GM12878 (cell line): ENCODE data around the gene RSRC1. TPM values are rescaled to one million over a fixed set of nuclear protein-coding genes. Genes with fewer than 3 reads are reported as not detected.

Experiments
- ATAC-seq: fragments of 200-7000 bp; cut with Tn5 transposase; 3 replicates; pipeline ENCODE4 v1.9.1; 2020; ENCODE audit warnings: mild to moderate bottlenecking, moderate library complexity
- BruUV-seq: library from RNA; stranded (reverse); fragments of 400-500 nt; replicated peaks from 2 replicates; lab custom pipeline; 2021; lab: Mats Ljungman, UMichigan
- CTCF ChIA-PET: fragments of 300-600 bp; sonication (Branson Sonifier 250); formaldehyde crosslinking; extraction: SDS; loops from one replicate; lab custom pipeline; 2021; ENCODE audit warnings: inconsistent platforms; lab: Yijun Ruan, JAX
- POLR2A ChIA-PET: fragments of 350-600 bp; formaldehyde crosslinking; extraction: SDS; loops from one replicate; lab custom pipeline; 2021; ENCODE audit warnings: inconsistent platforms; lab: Charles Lee
- RAD21 ChIA-PET: fragments of 300-600 bp; sonication (Branson Sonifier 250); formaldehyde crosslinking; loops from one replicate; lab custom pipeline; 2023; ENCODE audit warnings: antibody characterized with exemption; ENCODE audit not compliant: unreplicated experiment; lab: Charles Lee
- SMC1A ChIA-PET: fragments of 300-600 bp; sonication (Branson Sonifier 250); formaldehyde crosslinking; loops from one replicate; lab custom pipeline; 2023; ENCODE audit not compliant: unreplicated experiment, uncharacterized antibody; lab: Charles Lee
- DNase-seq: peaks from one replicate; pipeline ENCODE4 v3.0.0-alpha.2; 2011; ENCODE audit warnings: low read depth, low spot score
- FAIRE-seq: peaks from 3 replicates; lab custom pipeline; 2011; peaks lifted over from hg19 to GRCh38; lab: Jason Lieb, UNC
- H2AFZ ChIP-seq: 2 replicates; pipeline ENCODE4 v1.6.0; 2011; ENCODE audit warnings: low read depth, low read length, control low read depth; ENCODE audit not compliant: control insufficient read depth
- H3K27ac ChIP-seq: 2 replicates; pipeline ENCODE4 v1.5.1; 2011; ENCODE audit warnings: control low read depth; ENCODE audit not compliant: control insufficient read depth, insufficient read depth
- H3K27me3 ChIP-seq, 2 experiments: replicated peaks in 1 of 2; 2 replicates each; pipeline versions ENCODE4 v1.6.0 to v1.6.1; 2011; ENCODE audit warnings: low read length in 1 of 2; ENCODE audit not compliant: control insufficient read depth in 2 of 2, insufficient read depth in 2 of 2
- H3K36me3 ChIP-seq, 2 experiments: 2 replicates each; pipeline ENCODE4 v1.5.1; 2011; ENCODE audit warnings: low read length in 1 of 2; ENCODE audit not compliant: control insufficient read depth in 2 of 2, insufficient read depth in 2 of 2
- H3K4me1 ChIP-seq: 2 replicates; pipeline ENCODE4 v1.6.1; 2011; ENCODE audit warnings: mild to moderate bottlenecking, low read length, moderate library complexity, mixed read lengths; ENCODE audit not compliant: control insufficient read depth, insufficient read depth
- H3K4me2 ChIP-seq: 2 replicates; pipeline ENCODE4 v1.6.0; 2011; ENCODE audit warnings: control low read depth; ENCODE audit not compliant: control insufficient read depth, insufficient read depth
- H3K4me3 ChIP-seq: fragments of 200-600 bp; sonication (generic); 2 replicates; pipeline ENCODE4 v1.5.1; 2016
- H3K79me2 ChIP-seq: 2 replicates; pipeline ENCODE4 v1.6.0; 2011; ENCODE audit warnings: low read length; ENCODE audit not compliant: control insufficient read depth, insufficient read depth
- H3K9ac ChIP-seq: 2 replicates; pipeline ENCODE4 v1.8.0; 2011; ENCODE audit warnings: low read length, control low read depth, mixed read lengths; ENCODE audit not compliant: control insufficient read depth, insufficient read depth
- H3K9me3 ChIP-seq: replicated peaks from 3 replicates; pipeline ENCODE4 v1.5.1; 2011; ENCODE audit warnings: mild to moderate bottlenecking, low read length; ENCODE audit not compliant: control insufficient read depth, insufficient read depth
- H4K20me1 ChIP-seq: 2 replicates; pipeline ENCODE4 v1.6.0; 2011; ENCODE audit not compliant: control insufficient read depth, insufficient read depth
- IRF4 ChIP-seq: IDR thresholded peaks from 2 replicates; pipeline ENCODE4 v1.6.1; 2011; ENCODE audit warnings: low read depth, low read length
- YY1 ChIP-seq: IDR thresholded peaks from 2 replicates; pipeline ENCODE4 v1.6.1; 2011; ENCODE audit warnings: low read depth, mild to moderate bottlenecking, low read length
- WGBS: methylation state at CpG from one replicate; pipeline ENCODE4 v1.1.6; 2016; ENCODE audit warnings: low lambda C conversion rate; ENCODE audit not compliant: insufficient replicate concordance, insufficient coverage; ENCODE audit errors: missing lambda C conversion rate; 5-methylcytosine and 5-hydroxymethylcytosine counted together
- in situ Hi-C: fragments of 300-500 bp; cut with MboI; formaldehyde crosslinking; loops from 9 replicates; pipeline ENCODE4 v1.14.3; 2018; ENCODE audit warnings: mixed read lengths
- intact Hi-C: fragments of 100-400 bp; cut with micrococcal nuclease; formaldehyde crosslinking; loops from one replicate; pipeline ENCODE4 v1.14.2; 2022; ENCODE audit not compliant: unreplicated experiment
- polyA plus RNA-seq, 11 experiments: library from polyadenylated mRNA; depleted of rRNA in 4 of 11; unstranded in 6 of 11; stranded (reverse) in 5 of 11; fragments of >200 nt; fragmentation: Nextera tagmentation in 4 of 11; fragmentation: Illumina TruSeq in 1 of 11; extraction: Ambion mirVana in 4 of 11; extraction: Trizol in 1 of 11; gene quantifications; 1 replicate in 1 of 11; 2 replicates in 10 of 11; pipeline versions ENCODE4 v1.2.1 to v1.2.3, GENCODE V29; 2011 to 2016; ENCODE audit warnings: inconsistent platforms in 2 of 11, missing spikeins in 2 of 11, low read depth in 1 of 11
- total RNA-seq, 4 experiments: library from RNA; depleted of rRNA in 3 of 4; stranded (reverse); fragments of >200 nt in 3 of 4; fragmentation: Illumina TruSeq in 1 of 4; extraction: Trizol in 1 of 4; gene quantifications; 2 replicates each; pipeline versions ENCODE4 v1.2.1 to v1.2.3, GENCODE V29; 2013 to 2021
- TF ChIP-seq, protein P1 (sequence below): IDR thresholded peaks from 2 replicates; pipeline ENCODE4 v1.6.1; 2011; ENCODE audit warnings: borderline replicate concordance, low read depth, mild to moderate bottlenecking, moderate library complexity, low read length; ENCODE audit not compliant: insufficient read depth, poor library complexity, severe bottlenecking
- TF ChIP-seq, protein P2 (sequence below): fragments of 450-650 bp; IDR thresholded peaks from 2 replicates; pipeline ENCODE4 v1.6.1; 2018; ENCODE audit warnings: borderline replicate concordance, mild to moderate bottlenecking; ENCODE audit not compliant: partially characterized antibody
- TF ChIP-seq, protein P3 (sequence below): IDR thresholded peaks from 2 replicates; pipeline ENCODE4 v1.6.1; 2011; ENCODE audit warnings: borderline replicate concordance, low read depth, mild to moderate bottlenecking, moderate library complexity, mixed read lengths, low read length; ENCODE audit not compliant: insufficient read depth; ENCODE audit errors: extremely low read length
- TF ChIP-seq, protein P4 (sequence below): fragments of 450-650 bp; IDR thresholded peaks from 2 replicates; pipeline ENCODE4 v1.6.1; 2017; ENCODE audit warnings: mild to moderate bottlenecking, moderate library complexity
- TF ChIP-seq, protein P5 (sequence below): fragments of 450-650 bp; IDR thresholded peaks from 2 replicates; pipeline ENCODE4 v1.6.1; 2017; ENCODE audit warnings: mild to moderate bottlenecking, moderate library complexity

The RSRC1 gene
- total and polyA plus RNA-seq, 10 of the 15 experiments (the other 5 are each of a cell fraction or from before 2014, with no cell fraction given) = 16.4 to 85.9 (median 42.0) TPM

DNA sequence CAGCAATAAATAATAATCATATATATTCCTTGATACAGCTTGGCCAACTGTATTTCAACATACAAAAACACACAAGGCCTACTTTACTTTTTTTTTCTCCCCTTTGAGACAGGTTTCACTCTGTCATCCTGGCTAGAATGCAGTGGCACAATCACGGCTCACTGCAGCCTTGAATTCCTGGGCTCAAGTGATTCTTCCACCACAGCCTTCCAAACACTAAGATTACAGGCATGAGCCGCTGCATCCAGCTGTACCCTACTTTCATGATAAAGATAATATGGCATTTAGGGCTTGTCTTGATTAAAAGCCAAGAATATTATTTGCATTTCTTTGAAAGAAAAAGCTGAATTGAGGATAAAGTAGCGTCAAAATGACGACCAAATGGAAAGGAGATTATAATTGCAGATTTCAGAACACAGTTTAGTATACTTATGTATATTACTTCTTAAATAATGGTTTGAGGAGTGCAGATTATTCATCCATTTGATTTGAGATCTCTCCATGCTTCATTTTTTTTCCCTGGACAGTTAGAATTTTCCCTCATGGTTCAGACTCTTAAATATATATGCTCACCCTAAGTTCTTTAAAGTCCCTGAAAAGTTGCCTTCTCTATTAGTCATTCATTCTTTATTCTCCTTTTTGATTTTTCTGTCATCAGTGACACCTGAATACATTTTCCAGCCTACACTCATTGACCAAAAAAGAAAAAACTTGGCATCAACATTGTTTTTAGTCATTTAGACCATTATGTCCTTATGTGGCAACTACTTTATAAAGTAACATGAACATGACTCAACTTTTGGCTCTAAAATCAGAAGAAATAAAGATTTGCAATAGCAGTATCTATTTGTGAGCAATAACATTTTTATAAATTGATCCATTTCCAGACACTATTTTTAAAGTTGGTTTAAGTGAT lies 412.6 kb downstream of the RSRC1 start:
- no peak overlapping the region for H3K9ac ChIP-seq
- H3K27me3 ChIP-seq = no peaks in the 10 kb centered on the region
- DNase-seq (no peak), ATAC-seq (no peak), FAIRE-seq (no peak)
- CTCF ChIA-PET = interaction anchor here (1.0 kb wide), 1 partner anchor 15 kb away, joined by 3 read pairs; no protein-coding TSS in a partner anchor
- in situ Hi-C loops = loop anchor here (10.0 kb wide), 1 partner anchor 658 kb away; no protein-coding TSS in a partner anchor
- RAD21 ChIA-PET = interaction anchor here (1.1 kb wide), 1 partner anchor 8 kb away, joined by 3 read pairs; no protein-coding TSS in a partner anchor
- H3K27ac ChIP-seq = no peak overlapping the region
- no peaks in the 10 kb centered on the region for H3K4me1 ChIP-seq
- no peaks in the 10 kb centered on the region for H4K20me1 ChIP-seq
- SMC1A ChIA-PET = no interaction called here
- no peaks in the 10 kb centered on the region for H3K36me3 ChIP-seq
- whole genome bisulfite sequencing = 98% methylated on average over 4 of the region's 4 CpGs
- H3K79me2 ChIP-seq = no peaks in the 10 kb centered on the region
- no peak overlapping the region for H2AFZ ChIP-seq
- no peak overlapping the region for H3K4me2 ChIP-seq
- no peaks in the 10 kb centered on the region for H3K9me3 ChIP-seq
- POLR2A ChIA-PET = no interaction called here
- H3K4me3 ChIP-seq = no peak overlapping the region
- intact Hi-C loops = no loop called here
- no TSS peak for BruUV-seq
- TF ChIP-seq, protein P1, sequence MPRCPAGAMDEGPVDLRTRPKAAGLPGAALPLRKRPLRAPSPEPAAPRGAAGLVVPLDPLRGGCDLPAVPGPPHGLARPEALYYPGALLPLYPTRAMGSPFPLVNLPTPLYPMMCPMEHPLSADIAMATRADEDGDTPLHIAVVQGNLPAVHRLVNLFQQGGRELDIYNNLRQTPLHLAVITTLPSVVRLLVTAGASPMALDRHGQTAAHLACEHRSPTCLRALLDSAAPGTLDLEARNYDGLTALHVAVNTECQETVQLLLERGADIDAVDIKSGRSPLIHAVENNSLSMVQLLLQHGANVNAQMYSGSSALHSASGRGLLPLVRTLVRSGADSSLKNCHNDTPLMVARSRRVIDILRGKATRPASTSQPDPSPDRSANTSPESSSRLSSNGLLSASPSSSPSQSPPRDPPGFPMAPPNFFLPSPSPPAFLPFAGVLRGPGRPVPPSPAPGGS = no peak
- TF ChIP-seq, protein P2, sequence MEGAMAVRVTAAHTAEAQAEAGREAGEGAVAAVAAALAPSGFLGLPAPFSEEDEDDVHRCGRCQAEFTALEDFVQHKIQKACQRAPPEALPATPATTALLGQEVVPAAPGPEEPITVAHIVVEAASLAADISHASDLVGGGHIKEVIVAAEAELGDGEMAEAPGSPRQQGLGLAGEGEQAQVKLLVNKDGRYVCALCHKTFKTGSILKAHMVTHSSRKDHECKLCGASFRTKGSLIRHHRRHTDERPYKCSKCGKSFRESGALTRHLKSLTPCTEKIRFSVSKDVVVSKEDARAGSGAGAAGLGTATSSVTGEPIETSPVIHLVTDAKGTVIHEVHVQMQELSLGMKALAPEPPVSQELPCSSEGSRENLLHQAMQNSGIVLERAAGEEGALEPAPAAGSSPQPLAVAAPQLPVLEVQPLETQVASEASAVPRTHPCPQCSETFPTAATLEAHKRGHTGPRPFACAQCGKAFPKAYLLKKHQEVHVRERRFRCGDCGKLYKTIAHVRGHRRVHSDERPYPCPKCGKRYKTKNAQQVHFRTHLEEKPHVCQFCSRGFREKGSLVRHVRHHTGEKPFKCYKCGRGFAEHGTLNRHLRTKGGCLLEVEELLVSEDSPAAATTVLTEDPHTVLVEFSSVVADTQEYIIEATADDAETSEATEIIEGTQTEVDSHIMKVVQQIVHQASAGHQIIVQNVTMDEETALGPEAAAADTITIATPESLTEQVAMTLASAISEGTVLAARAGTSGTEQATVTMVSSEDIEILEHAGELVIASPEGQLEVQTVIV = no peak
- TF ChIP-seq, protein P3, sequence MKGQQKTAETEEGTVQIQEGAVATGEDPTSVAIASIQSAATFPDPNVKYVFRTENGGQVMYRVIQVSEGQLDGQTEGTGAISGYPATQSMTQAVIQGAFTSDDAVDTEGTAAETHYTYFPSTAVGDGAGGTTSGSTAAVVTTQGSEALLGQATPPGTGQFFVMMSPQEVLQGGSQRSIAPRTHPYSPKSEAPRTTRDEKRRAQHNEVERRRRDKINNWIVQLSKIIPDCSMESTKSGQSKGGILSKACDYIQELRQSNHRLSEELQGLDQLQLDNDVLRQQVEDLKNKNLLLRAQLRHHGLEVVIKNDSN = no peak
- TF ChIP-seq IRF4 (no peak), YY1 (no peak)
- TF ChIP-seq, protein P4, sequence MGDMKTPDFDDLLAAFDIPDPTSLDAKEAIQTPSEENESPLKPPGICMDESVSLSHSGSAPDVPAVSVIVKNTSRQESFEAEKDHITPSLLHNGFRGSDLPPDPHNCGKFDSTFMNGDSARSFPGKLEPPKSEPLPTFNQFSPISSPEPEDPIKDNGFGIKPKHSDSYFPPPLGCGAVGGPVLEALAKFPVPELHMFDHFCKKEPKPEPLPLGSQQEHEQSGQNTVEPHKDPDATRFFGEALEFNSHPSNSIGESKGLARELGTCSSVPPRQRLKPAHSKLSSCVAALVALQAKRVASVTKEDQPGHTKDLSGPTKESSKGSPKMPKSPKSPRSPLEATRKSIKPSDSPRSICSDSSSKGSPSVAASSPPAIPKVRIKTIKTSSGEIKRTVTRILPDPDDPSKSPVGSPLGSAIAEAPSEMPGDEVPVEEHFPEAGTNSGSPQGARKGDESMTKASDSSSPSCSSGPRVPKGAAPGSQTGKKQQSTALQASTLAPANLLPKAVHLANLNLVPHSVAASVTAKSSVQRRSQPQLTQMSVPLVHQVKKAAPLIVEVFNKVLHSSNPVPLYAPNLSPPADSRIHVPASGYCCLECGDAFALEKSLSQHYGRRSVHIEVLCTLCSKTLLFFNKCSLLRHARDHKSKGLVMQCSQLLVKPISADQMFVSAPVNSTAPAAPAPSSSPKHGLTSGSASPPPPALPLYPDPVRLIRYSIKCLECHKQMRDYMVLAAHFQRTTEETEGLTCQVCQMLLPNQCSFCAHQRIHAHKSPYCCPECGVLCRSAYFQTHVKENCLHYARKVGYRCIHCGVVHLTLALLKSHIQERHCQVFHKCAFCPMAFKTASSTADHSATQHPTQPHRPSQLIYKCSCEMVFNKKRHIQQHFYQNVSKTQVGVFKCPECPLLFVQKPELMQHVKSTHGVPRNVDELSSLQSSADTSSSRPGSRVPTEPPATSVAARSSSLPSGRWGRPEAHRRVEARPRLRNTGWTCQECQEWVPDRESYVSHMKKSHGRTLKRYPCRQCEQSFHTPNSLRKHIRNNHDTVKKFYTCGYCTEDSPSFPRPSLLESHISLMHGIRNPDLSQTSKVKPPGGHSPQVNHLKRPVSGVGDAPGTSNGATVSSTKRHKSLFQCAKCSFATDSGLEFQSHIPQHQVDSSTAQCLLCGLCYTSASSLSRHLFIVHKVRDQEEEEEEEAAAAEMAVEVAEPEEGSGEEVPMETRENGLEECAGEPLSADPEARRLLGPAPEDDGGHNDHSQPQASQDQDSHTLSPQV = no peak
- TF ChIP-seq, protein P5, sequence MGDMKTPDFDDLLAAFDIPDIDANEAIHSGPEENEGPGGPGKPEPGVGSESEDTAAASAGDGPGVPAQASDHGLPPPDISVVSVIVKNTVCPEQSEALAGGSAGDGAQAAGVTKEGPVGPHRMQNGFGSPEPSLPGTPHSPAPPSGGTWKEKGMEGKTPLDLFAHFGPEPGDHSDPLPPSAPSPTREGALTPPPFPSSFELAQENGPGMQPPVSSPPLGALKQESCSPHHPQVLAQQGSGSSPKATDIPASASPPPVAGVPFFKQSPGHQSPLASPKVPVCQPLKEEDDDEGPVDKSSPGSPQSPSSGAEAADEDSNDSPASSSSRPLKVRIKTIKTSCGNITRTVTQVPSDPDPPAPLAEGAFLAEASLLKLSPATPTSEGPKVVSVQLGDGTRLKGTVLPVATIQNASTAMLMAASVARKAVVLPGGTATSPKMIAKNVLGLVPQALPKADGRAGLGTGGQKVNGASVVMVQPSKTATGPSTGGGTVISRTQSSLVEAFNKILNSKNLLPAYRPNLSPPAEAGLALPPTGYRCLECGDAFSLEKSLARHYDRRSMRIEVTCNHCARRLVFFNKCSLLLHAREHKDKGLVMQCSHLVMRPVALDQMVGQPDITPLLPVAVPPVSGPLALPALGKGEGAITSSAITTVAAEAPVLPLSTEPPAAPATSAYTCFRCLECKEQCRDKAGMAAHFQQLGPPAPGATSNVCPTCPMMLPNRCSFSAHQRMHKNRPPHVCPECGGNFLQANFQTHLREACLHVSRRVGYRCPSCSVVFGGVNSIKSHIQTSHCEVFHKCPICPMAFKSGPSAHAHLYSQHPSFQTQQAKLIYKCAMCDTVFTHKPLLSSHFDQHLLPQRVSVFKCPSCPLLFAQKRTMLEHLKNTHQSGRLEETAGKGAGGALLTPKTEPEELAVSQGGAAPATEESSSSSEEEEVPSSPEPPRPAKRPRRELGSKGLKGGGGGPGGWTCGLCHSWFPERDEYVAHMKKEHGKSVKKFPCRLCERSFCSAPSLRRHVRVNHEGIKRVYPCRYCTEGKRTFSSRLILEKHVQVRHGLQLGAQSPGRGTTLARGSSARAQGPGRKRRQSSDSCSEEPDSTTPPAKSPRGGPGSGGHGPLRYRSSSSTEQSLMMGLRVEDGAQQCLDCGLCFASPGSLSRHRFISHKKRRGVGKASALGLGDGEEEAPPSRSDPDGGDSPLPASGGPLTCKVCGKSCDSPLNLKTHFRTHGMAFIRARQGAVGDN = no peak
